Esophagus muscularis mucosa (tissue), 4 donors: ENCODE data around the gene TMEM88.

Source experiments
- EP300 ChIP-seq: sonication (generic); formaldehyde crosslinking; IDR thresholded peaks from one replicate; pipeline ENCODE4 v1.6.1; 2017; ENCODE audit warnings: antibody characterized with exemption
- POLR2A ChIP-seq: fragments of 450-650 bp; IDR thresholded peaks from one replicate; pipeline ENCODE4 v1.6.1; 2017; ENCODE audit warnings: antibody characterized with exemption, moderate library complexity, mild to moderate bottlenecking, low read depth
- POLR2AphosphoS5 ChIP-seq, 2 donors: sonication (generic); formaldehyde crosslinking; IDR thresholded peaks; one replicate each; pipeline ENCODE4 v1.6.1; 2017; ENCODE audit warnings: antibody characterized with exemption in 2 of 2
- TF ChIP-seq, protein P1 (sequence below), 3 experiments: fragments of 200-600 bp in 2 of 3; fragments of 450-650 bp in 1 of 3; sonication (generic) in 2 of 3; IDR thresholded peaks; one replicate each; pipeline ENCODE4 v1.5.1; 2017 to 2019; ENCODE audit warnings: antibody characterized with exemption in 3 of 3, mild to moderate bottlenecking in 2 of 3, moderate library complexity in 1 of 3

DNA sequence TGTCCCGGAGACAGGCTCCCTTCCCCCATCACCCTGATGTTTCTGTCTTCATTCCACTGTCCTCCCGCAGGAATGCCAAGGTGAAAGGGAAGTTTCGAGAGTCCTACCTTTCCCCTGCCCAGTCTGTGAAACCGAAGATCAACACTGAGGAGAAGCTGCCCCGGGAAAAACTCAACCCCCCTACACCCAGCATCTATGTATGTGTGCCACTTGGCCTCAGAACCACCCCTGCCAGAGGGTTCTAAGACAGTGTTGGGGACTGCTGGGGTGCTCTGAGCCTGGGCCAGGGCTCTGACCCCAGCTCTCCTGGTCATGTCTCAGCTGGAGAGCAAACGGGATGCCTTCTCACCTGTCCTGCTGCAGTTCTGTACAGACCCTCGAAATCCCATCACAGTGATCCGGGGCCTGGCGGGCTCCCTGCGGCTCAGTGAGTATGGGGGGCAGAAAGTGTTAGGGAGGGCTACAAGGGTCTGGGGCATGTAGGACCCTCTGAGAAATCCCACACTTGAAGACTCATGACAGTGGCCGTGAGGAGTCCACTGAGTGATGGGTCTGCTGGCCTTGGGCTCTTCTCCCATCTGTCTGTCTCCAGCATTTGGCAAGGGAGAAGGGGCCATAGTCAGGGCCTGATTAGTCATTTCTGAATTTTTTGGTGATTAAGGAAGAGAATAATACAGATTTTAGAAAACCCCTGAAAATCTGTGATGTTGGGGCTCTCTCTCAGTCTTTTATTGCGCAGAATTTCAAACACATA lies 4.9 kb upstream of the TMEM88 start:
- TF ChIP-seq, protein P1, sequence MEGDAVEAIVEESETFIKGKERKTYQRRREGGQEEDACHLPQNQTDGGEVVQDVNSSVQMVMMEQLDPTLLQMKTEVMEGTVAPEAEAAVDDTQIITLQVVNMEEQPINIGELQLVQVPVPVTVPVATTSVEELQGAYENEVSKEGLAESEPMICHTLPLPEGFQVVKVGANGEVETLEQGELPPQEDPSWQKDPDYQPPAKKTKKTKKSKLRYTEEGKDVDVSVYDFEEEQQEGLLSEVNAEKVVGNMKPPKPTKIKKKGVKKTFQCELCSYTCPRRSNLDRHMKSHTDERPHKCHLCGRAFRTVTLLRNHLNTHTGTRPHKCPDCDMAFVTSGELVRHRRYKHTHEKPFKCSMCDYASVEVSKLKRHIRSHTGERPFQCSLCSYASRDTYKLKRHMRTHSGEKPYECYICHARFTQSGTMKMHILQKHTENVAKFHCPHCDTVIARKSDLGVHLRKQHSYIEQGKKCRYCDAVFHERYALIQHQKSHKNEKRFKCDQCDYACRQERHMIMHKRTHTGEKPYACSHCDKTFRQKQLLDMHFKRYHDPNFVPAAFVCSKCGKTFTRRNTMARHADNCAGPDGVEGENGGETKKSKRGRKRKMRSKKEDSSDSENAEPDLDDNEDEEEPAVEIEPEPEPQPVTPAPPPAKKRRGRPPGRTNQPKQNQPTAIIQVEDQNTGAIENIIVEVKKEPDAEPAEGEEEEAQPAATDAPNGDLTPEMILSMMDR (IDR thresholded peaks at IDR 0.05), result no peak
- TF ChIP-seq POLR2A (no peak), EP300 (no peak), POLR2AphosphoS5 (IDR thresholded peaks at IDR 0.05) (no peak)
